ENCODE measurements around the gene DCP2.

The DCP2 gene

GRCh38 chr5:112973904-112974303 is 2.7 kb upstream of the DCP2 start:
- Mint-ChIP-seq H3K9me3 (no peaks in the 10 kb centered on the region), H3K27me3 (no peaks in the 10 kb centered on the region), H3K27ac (ENCODE audit: low read depth) (no peak overlapping the region), H3K4me3 (no peak overlapping the region), H3K4me1 (peaks cover 29% of the 10 kb centered on the region), H3K36me3 (ENCODE audit: insufficient read depth) (peaks cover 15% of the 10 kb centered on the region)
- ATAC-seq (replicated peaks; ENCODE audit: extremely low read depth, poor library complexity, severe bottlenecking) (no peak), DNase-seq (ENCODE audit: low spot score in 2 of 2) (no peak)

- H3K36me3 Mint-ChIP-seq (ENCODE audit: insufficient read depth): peaks cover 17% of the 10 kb centered on the region
- ATAC-seq (replicated peaks; ENCODE audit: extremely low read depth, poor library complexity, severe bottlenecking): no peak
- peaks cover 30% of the 10 kb centered on the region for H3K4me1 Mint-ChIP-seq
- peak overlapping the region; percentile 97 for H3K4me3 Mint-ChIP-seq
- H3K27ac Mint-ChIP-seq (ENCODE audit: low read depth): peak overlapping the region; percentile 97
- DNase-seq (ENCODE audit: low spot score in 2 of 2): no peak
- no peaks in the 10 kb centered on the region for H3K9me3 Mint-ChIP-seq
- H3K27me3 Mint-ChIP-seq: no peaks in the 10 kb centered on the region
Observed at GRCh38 chr5:112974901-112975300, 1.7 kb upstream of the DCP2 start.

DNA sequence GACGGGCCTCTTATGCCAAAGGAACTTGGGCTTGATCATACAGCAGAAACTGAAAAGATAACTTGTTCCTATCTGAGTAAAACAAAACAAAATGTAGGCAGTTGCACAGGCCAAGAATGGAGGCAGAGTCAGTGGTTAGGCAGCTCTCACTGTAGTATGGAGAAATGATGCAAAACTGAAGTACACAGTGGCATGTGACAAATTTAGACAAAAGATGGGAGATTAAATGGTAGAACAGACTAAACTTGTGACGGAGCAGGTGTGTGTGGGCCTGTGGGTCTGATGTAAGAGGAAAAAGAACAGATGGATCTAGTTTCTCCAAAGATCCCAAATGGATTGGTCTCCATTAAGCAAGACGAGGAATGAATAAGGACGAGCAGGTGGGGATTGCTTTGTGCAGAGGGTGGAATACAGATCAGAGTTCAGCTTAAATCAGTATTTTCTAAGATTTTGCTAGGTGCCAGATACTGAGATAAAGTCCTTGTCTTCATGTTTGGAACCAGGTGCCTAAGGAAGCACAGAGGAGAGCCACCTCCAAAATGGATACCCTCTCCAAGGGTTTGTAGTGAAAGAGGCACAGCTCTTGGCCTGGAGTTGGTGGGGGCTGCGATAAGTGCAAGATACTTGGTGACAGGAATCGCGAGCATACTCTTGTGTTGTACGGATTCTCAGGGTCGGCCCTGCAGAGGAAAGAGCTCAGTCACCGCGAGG is 722 bp upstream of the DCP2 start:
- peaks cover 37% of the 10 kb centered on the region for H3K4me1 Mint-ChIP-seq
- H3K4me3 Mint-ChIP-seq: peak overlapping the region; percentile 97
- H3K27me3 Mint-ChIP-seq: no peaks in the 10 kb centered on the region
- peak; percentile 17 for ATAC-seq (replicated peaks; ENCODE audit: extremely low read depth, poor library complexity, severe bottlenecking)
- no peaks in the 10 kb centered on the region for H3K9me3 Mint-ChIP-seq
- H3K27ac Mint-ChIP-seq (ENCODE audit: low read depth): peak overlapping the region; percentile 97
- no peak for DNase-seq (ENCODE audit: low spot score in 2 of 2)
- H3K36me3 Mint-ChIP-seq (ENCODE audit: insufficient read depth): peaks cover 17% of the 10 kb centered on the region

GRCh38 chr5:112977440-112977861 is 853 bp downstream of the DCP2 start:
- DNase-seq (ENCODE audit: low spot score in 2 of 2): no peak
- peaks cover 20% of the 10 kb centered on the region for H3K36me3 Mint-ChIP-seq (ENCODE audit: insufficient read depth)

DNA sequence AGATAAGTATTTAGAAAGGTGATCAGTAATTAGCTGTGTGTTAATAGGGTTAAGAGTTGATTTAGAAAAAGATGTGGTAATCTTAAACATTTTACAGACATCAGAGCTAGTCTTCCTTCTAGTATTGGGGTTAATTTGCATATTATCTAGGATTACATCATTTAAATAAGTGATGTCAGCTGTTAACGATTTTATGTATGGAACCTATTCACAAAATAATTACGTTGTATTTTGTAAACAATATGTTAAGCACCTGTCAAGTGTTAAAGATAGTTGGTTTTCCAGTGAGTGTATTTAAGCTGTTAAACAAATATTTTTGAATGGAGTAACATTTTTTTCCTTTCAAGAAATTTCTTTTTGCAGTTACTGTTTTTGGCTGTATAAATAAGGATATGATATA is 2.2 kb downstream of the DCP2 start:
- DNase-seq (ENCODE audit: low spot score in 2 of 2) (no peak), ATAC-seq (replicated peaks; ENCODE audit: extremely low read depth, poor library complexity, severe bottlenecking) (no peak)
- Mint-ChIP-seq H3K36me3 (ENCODE audit: insufficient read depth) (peaks cover 21% of the 10 kb centered on the region), H3K27me3 (no peaks in the 10 kb centered on the region), H3K27ac (ENCODE audit: low read depth) (peak overlapping the region; percentile 97), H3K4me1 (peaks cover 64% of the 10 kb centered on the region), H3K4me3 (peak overlapping the region; percentile 97), H3K9me3 (no peaks in the 10 kb centered on the region)

More at GRCh38 chr5:112977440-112977861, 853 bp downstream of the DCP2 start:
- Mint-ChIP-seq H3K4me1 (peaks cover 50% of the 10 kb centered on the region), H3K27me3 (no peaks in the 10 kb centered on the region), H3K27ac (ENCODE audit: low read depth) (peak overlapping the region; percentile 97), H3K4me3 (peak overlapping the region; percentile 97), H3K9me3 (no peaks in the 10 kb centered on the region)
- ATAC-seq (replicated peaks; ENCODE audit: extremely low read depth, poor library complexity, severe bottlenecking): no peak

GRCh38 chr5:112979723-112980122 is 3.1 kb downstream of the DCP2 start:
- DNase-seq (ENCODE audit: low spot score in 2 of 2) (no peak), ATAC-seq (replicated peaks; ENCODE audit: extremely low read depth, poor library complexity, severe bottlenecking) (no peak)
- H3K4me3 Mint-ChIP-seq: peak overlapping the region; percentile 55
- H3K27me3 Mint-ChIP-seq: no peaks in the 10 kb centered on the region
- peak overlapping the region; percentile 97 for H3K27ac Mint-ChIP-seq (ENCODE audit: low read depth)
- peaks cover 23% of the 10 kb centered on the region for H3K36me3 Mint-ChIP-seq (ENCODE audit: insufficient read depth)
- no peaks in the 10 kb centered on the region for H3K9me3 Mint-ChIP-seq
- H3K4me1 Mint-ChIP-seq: peaks cover 73% of the 10 kb centered on the region

- H3K36me3 Mint-ChIP-seq (ENCODE audit: insufficient read depth): peaks cover 25% of the 10 kb centered on the region
- no peak for ATAC-seq (replicated peaks; ENCODE audit: extremely low read depth, poor library complexity, severe bottlenecking)
- no peak for DNase-seq (ENCODE audit: low spot score in 2 of 2)
- no peaks in the 10 kb centered on the region for H3K27me3 Mint-ChIP-seq
- peak overlapping the region; percentile 29 for H3K27ac Mint-ChIP-seq (ENCODE audit: low read depth)
- no peak overlapping the region for H3K4me3 Mint-ChIP-seq
- no peaks in the 10 kb centered on the region for H3K9me3 Mint-ChIP-seq
- peaks cover 61% of the 10 kb centered on the region for H3K4me1 Mint-ChIP-seq
Observed at GRCh38 chr5:112983363-112983762, 6.8 kb downstream of the DCP2 start.

- Mint-ChIP-seq H3K36me3 (ENCODE audit: insufficient read depth) (peaks cover 32% of the 10 kb centered on the region), H3K27ac (ENCODE audit: low read depth) (no peak overlapping the region), H3K27me3 (no peaks in the 10 kb centered on the region), H3K4me1 (peaks cover 64% of the 10 kb centered on the region), H3K4me3 (no peak overlapping the region), H3K9me3 (no peaks in the 10 kb centered on the region)
- no peak for ATAC-seq (replicated peaks; ENCODE audit: extremely low read depth, poor library complexity, severe bottlenecking)
- DNase-seq (ENCODE audit: low spot score in 2 of 2): no peak
Observed at GRCh38 chr5:112986224-112986623, 9.6 kb downstream of the DCP2 start.

GRCh38 chr5:112995764-112996618 is 19.4 kb downstream of the DCP2 start:
- Mint-ChIP-seq H3K4me1 (peaks cover 37% of the 10 kb centered on the region), H3K36me3 (ENCODE audit: insufficient read depth) (peaks cover 44% of the 10 kb centered on the region), H3K27me3 (no peaks in the 10 kb centered on the region), H3K9me3 (no peaks in the 10 kb centered on the region), H3K27ac (ENCODE audit: low read depth) (no peak overlapping the region), H3K4me3 (no peak overlapping the region)
- DNase-seq (ENCODE audit: low spot score in 2 of 2): peak; percentile 63 to 77
- peak; percentile 65 for ATAC-seq (replicated peaks; ENCODE audit: extremely low read depth, poor library complexity, severe bottlenecking)

DNA sequence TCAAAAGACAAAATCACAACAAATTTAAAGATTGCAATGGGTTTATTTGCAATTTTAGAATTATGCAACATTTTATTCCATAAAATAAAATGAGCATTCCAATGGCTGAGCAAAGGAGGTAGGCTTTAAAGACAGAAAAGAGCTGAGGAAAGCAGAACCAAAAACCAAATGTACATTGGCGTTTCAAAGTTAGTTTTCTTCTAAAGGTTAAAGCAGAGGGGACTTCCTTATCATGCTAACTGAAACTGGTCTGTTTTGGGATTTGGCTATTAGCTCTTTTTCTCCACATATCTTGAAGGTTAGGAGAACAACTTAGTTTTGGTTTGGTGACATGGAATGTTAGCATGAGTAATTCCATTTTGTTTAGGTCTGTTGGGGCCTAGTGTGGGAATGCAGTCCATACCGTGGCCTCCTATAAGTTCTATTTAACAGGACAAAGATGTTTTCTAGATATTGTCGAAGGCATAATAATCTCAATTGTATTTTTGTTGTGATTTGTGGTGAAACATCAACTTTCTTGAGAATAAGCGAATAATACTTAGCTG is 20.3 kb downstream of the DCP2 start:
- Mint-ChIP-seq H3K27ac (ENCODE audit: low read depth) (no peak overlapping the region), H3K27me3 (no peaks in the 10 kb centered on the region), H3K4me3 (no peak overlapping the region), H3K4me1 (peaks cover 32% of the 10 kb centered on the region), H3K36me3 (ENCODE audit: insufficient read depth) (peaks cover 50% of the 10 kb centered on the region), H3K9me3 (no peaks in the 10 kb centered on the region)
- no peak for DNase-seq (ENCODE audit: low spot score in 2 of 2)
- ATAC-seq (replicated peaks; ENCODE audit: extremely low read depth, poor library complexity, severe bottlenecking): no peak

- Mint-ChIP-seq H3K4me3 (no peak overlapping the region), H3K9me3 (no peaks in the 10 kb centered on the region), H3K36me3 (ENCODE audit: insufficient read depth) (peaks cover 50% of the 10 kb centered on the region), H3K4me1 (peaks cover 26% of the 10 kb centered on the region), H3K27ac (ENCODE audit: low read depth) (no peak overlapping the region), H3K27me3 (no peaks in the 10 kb centered on the region)
- ATAC-seq (replicated peaks; ENCODE audit: extremely low read depth, poor library complexity, severe bottlenecking) (no peak), DNase-seq (ENCODE audit: low spot score in 2 of 2) (no peak)
Observed at GRCh38 chr5:112998296-112998695, 21.7 kb downstream of the DCP2 start.

- ATAC-seq (replicated peaks; ENCODE audit: extremely low read depth, poor library complexity, severe bottlenecking) (no peak), DNase-seq (ENCODE audit: low spot score in 2 of 2) (no peak)
- peaks cover 20% of the 10 kb centered on the region for H3K4me1 Mint-ChIP-seq
- peaks cover 54% of the 10 kb centered on the region for H3K36me3 Mint-ChIP-seq (ENCODE audit: insufficient read depth)
- H3K27ac Mint-ChIP-seq (ENCODE audit: low read depth): no peak overlapping the region
- H3K9me3 Mint-ChIP-seq: no peaks in the 10 kb centered on the region
- no peak overlapping the region for H3K4me3 Mint-ChIP-seq
- no peaks in the 10 kb centered on the region for H3K27me3 Mint-ChIP-seq
Observed at GRCh38 chr5:113000466-113000865, 23.9 kb downstream of the DCP2 start.
